HEK293 (cell line): Measurements from ENCODE around the gene DHX16.

Experiments
- BCL11A ChIP-seq: fragments of 450-650 bp; formaldehyde crosslinking; IDR thresholded peaks from 2 replicates; pipeline ENCODE4 v1.5.1; 2016; ENCODE audit warnings: low read depth, missing biosample characterization, missing genetic modification characterization
- BCL6B ChIP-seq: fragments of 450-650 bp; formaldehyde crosslinking; IDR thresholded peaks from 2 replicates; pipeline ENCODE4 v1.5.1; 2017; ENCODE audit warnings: missing biosample characterization, missing genetic modification characterization
- KLF9 ChIP-seq: fragments of 450-650 bp; formaldehyde crosslinking; IDR thresholded peaks from 2 replicates; pipeline ENCODE4 v1.5.1; 2016; ENCODE audit warnings: missing biosample characterization, missing genetic modification characterization, low read depth
- PRDM10 ChIP-seq: fragments of 450-650 bp; formaldehyde crosslinking; IDR thresholded peaks from 2 replicates; pipeline ENCODE4 v1.5.1; 2016; ENCODE audit warnings: missing biosample characterization, missing genetic modification characterization
- SCRT2 ChIP-seq: fragments of 450-650 bp; formaldehyde crosslinking; IDR thresholded peaks from 2 replicates; pipeline ENCODE4 v1.5.1; 2016; ENCODE audit warnings: missing biosample characterization, missing genetic modification characterization
- WT1 ChIP-seq: fragments of 450-650 bp; formaldehyde crosslinking; IDR thresholded peaks from 2 replicates; pipeline ENCODE4 v1.5.1; 2016; ENCODE audit warnings: missing biosample characterization, missing genetic modification characterization
- ZBTB7A ChIP-seq: fragments of 450-650 bp; formaldehyde crosslinking; IDR thresholded peaks from 2 replicates; pipeline ENCODE4 v1.5.1; 2016; ENCODE audit warnings: low read depth, missing biosample characterization, missing genetic modification characterization
- ZEB2 ChIP-seq: fragments of 450-650 bp; formaldehyde crosslinking; IDR thresholded peaks from 2 replicates; pipeline ENCODE4 v1.5.1; 2016; ENCODE audit warnings: missing biosample characterization, missing genetic modification characterization
- ZIC2 ChIP-seq: fragments of 450-650 bp; formaldehyde crosslinking; IDR thresholded peaks from 2 replicates; pipeline ENCODE4 v1.5.1; 2016; ENCODE audit warnings: missing biosample characterization, missing genetic modification characterization
- ZNF155 ChIP-seq: fragments of 450-650 bp; formaldehyde crosslinking; IDR thresholded peaks from 2 replicates; pipeline ENCODE4 v1.5.1; 2016; ENCODE audit warnings: missing biosample characterization, missing genetic modification characterization
- ZNF16 ChIP-seq: fragments of 450-650 bp; formaldehyde crosslinking; IDR thresholded peaks from 2 replicates; pipeline ENCODE4 v1.5.1; 2016; ENCODE audit warnings: low read depth, missing biosample characterization, missing genetic modification characterization
- ZNF202 ChIP-seq: fragments of 450-650 bp; formaldehyde crosslinking; IDR thresholded peaks from 2 replicates; pipeline ENCODE4 v1.5.1; 2016; ENCODE audit warnings: missing biosample characterization, missing genetic modification characterization, borderline replicate concordance
- ZNF211 ChIP-seq: fragments of 450-650 bp; formaldehyde crosslinking; IDR thresholded peaks from 2 replicates; pipeline ENCODE4 v1.5.1; 2016; ENCODE audit warnings: low read depth, missing biosample characterization, missing genetic modification characterization
- ZNF223 ChIP-seq: fragments of 450-650 bp; formaldehyde crosslinking; IDR thresholded peaks from 2 replicates; pipeline ENCODE4 v1.5.1; 2016; ENCODE audit warnings: missing biosample characterization, missing genetic modification characterization
- ZNF266 ChIP-seq: fragments of 450-650 bp; formaldehyde crosslinking; IDR thresholded peaks from 2 replicates; pipeline ENCODE4 v1.5.1; 2016; ENCODE audit warnings: missing biosample characterization, missing genetic modification characterization, low read depth
- ZNF292 ChIP-seq: fragments of 450-650 bp; formaldehyde crosslinking; IDR thresholded peaks from 2 replicates; pipeline ENCODE4 v1.5.1; 2016; ENCODE audit warnings: low read depth, missing biosample characterization, missing genetic modification characterization, borderline replicate concordance
- ZNF324 ChIP-seq: fragments of 450-650 bp; formaldehyde crosslinking; IDR thresholded peaks from 2 replicates; pipeline ENCODE4 v1.5.1; 2016; ENCODE audit warnings: missing biosample characterization, missing genetic modification characterization
- ZNF350 ChIP-seq: fragments of 450-650 bp; formaldehyde crosslinking; IDR thresholded peaks from 2 replicates; pipeline ENCODE4 v1.5.0; 2017; ENCODE audit warnings: missing biosample characterization, mild to moderate bottlenecking, missing genetic modification characterization
- ZNF404 ChIP-seq: fragments of 450-650 bp; formaldehyde crosslinking; IDR thresholded peaks from 2 replicates; pipeline ENCODE4 v1.5.1; 2017; ENCODE audit warnings: missing biosample characterization, missing genetic modification characterization
- ZNF555 ChIP-seq: fragments of 450-650 bp; formaldehyde crosslinking; conservative IDR thresholded peaks from 2 replicates; pipeline ENCODE4 v1.5.1; 2017; ENCODE audit warnings: missing biosample characterization, mild to moderate bottlenecking, missing genetic modification characterization, inconsistent platforms
- ZNF560 ChIP-seq: fragments of 450-650 bp; formaldehyde crosslinking; IDR thresholded peaks from 2 replicates; pipeline ENCODE4 v1.5.1; 2017; ENCODE audit warnings: missing biosample characterization, missing genetic modification characterization, borderline replicate concordance
- ZNF664 ChIP-seq: fragments of 450-650 bp; formaldehyde crosslinking; IDR thresholded peaks from 2 replicates; pipeline ENCODE4 v1.5.1; 2016; ENCODE audit warnings: missing biosample characterization, missing genetic modification characterization
- ZNF704 ChIP-seq: fragments of 450-650 bp; formaldehyde crosslinking; IDR thresholded peaks from 2 replicates; pipeline ENCODE4 v1.5.1; 2016; ENCODE audit warnings: missing biosample characterization, missing genetic modification characterization
- ZNF707 ChIP-seq: fragments of 450-650 bp; formaldehyde crosslinking; IDR thresholded peaks from 2 replicates; pipeline ENCODE4 v1.5.1; 2016; ENCODE audit warnings: missing biosample characterization, missing genetic modification characterization
- ZSCAN30 ChIP-seq: fragments of 450-650 bp; IDR thresholded peaks from 2 replicates; pipeline ENCODE4 v1.5.1; 2018; ENCODE audit warnings: missing biosample characterization, mild to moderate bottlenecking, missing genetic modification characterization, moderate library complexity
- TF ChIP-seq, protein P1 (sequence below): fragments of 450-650 bp; formaldehyde crosslinking; IDR thresholded peaks from 2 replicates; pipeline ENCODE4 v1.5.1; 2017; ENCODE audit warnings: missing biosample characterization, missing genetic modification characterization
- TF ChIP-seq, protein P2 (sequence below): fragments of 450-650 bp; formaldehyde crosslinking; IDR thresholded peaks from 2 replicates; pipeline ENCODE4 v1.5.1; 2016; ENCODE audit warnings: missing biosample characterization, missing genetic modification characterization
- TF ChIP-seq, protein P3 (sequence below): fragments of 450-650 bp; formaldehyde crosslinking; IDR thresholded peaks from 2 replicates; pipeline ENCODE4 v1.5.1; 2016; ENCODE audit warnings: missing biosample characterization, missing genetic modification characterization

DHX16 gene

DNA sequence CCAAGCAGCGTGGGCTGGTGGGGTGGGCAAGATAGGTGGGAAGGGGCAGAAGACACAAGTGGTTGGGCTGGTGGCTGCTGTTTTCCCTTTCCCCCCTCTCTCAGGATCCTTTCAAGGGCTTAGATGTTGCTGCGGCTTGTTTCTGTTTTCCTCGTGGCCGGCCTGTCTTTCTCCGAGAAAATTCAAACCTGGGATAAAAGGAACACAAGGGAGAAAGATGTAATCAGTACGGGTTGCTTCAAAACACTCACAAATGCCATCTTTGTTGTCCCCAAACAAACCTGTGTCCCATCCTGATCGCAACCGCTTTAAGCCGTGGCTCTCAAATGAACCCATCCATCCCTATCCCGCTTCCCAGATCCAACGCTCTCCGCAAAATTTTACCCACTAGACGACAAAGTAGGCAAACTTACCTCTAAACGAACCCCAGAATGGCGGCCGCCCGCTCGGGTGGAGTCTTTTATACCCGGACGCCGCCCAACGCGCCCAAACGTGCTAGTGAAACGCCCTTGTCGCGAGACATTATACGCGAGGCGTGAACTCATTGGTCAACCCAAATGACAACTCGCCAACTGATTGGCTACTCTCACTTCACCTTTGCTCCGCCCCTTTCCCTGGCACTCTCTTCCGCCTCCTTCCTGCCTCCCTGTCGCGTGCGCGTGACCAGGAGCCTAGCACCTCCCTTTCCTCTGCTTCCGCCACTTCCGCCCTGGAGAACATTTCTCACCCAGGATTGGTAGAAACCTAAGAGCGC is 55.8 kb downstream of the DHX16 start, which contains the start of gene PPP1R10 (continued):
- TF ChIP-seq ZNF211 (tag by site-specific recombination) (no peak), ZNF266 (no peak), ZNF704 (tag by site-specific recombination) (no peak), BCL6B (tag by site-specific recombination) (no peak), ZNF292 (tag by site-specific recombination) (no peak), ZEB2 (tag by site-specific recombination) (no peak; the same call in 1 of the 2 replicates), PRDM10 (no peak), ZNF560 (no peak), ZNF16 (tag by site-specific recombination) (no peak), ZNF324 (tag by site-specific recombination) (peak; percentile 91), ZSCAN30 (tag by site-specific recombination) (peak; percentile 70; the same call in 1 of the 2 replicates), ZNF404 (tag by site-specific recombination) (no peak), SCRT2 (tag by site-specific recombination) (peak; percentile 43; the same call in 1 of the 2 replicates), ZNF707 (tag by site-specific recombination) (no peak), WT1 (tag by site-specific recombination) (peak; percentile 92), KLF9 (tag by site-specific recombination) (peak; percentile 73), ZNF555 (tag by site-specific recombination) (no peak), ZBTB7A (tag by site-specific recombination) (no peak), BCL11A (tag by site-specific recombination) (no peak), ZIC2 (tag by site-specific recombination) (0 out of 2 replicates have a peak, but pooled peaks have one; percentile 22), ZNF223 (no peak), ZNF664 (tag by site-specific recombination) (no peak), ZNF350 (tag by site-specific recombination) (no peak), ZNF155 (no peak), ZNF202 (tag by site-specific recombination) (no peak)
- TF ChIP-seq, protein P1, sequence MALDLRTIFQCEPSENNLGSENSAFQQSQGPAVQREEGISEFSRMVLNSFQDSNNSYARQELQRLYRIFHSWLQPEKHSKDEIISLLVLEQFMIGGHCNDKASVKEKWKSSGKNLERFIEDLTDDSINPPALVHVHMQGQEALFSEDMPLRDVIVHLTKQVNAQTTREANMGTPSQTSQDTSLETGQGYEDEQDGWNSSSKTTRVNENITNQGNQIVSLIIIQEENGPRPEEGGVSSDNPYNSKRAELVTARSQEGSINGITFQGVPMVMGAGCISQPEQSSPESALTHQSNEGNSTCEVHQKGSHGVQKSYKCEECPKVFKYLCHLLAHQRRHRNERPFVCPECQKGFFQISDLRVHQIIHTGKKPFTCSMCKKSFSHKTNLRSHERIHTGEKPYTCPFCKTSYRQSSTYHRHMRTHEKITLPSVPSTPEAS (tag by site-specific recombination) = no peak
- TF ChIP-seq, protein P2, sequence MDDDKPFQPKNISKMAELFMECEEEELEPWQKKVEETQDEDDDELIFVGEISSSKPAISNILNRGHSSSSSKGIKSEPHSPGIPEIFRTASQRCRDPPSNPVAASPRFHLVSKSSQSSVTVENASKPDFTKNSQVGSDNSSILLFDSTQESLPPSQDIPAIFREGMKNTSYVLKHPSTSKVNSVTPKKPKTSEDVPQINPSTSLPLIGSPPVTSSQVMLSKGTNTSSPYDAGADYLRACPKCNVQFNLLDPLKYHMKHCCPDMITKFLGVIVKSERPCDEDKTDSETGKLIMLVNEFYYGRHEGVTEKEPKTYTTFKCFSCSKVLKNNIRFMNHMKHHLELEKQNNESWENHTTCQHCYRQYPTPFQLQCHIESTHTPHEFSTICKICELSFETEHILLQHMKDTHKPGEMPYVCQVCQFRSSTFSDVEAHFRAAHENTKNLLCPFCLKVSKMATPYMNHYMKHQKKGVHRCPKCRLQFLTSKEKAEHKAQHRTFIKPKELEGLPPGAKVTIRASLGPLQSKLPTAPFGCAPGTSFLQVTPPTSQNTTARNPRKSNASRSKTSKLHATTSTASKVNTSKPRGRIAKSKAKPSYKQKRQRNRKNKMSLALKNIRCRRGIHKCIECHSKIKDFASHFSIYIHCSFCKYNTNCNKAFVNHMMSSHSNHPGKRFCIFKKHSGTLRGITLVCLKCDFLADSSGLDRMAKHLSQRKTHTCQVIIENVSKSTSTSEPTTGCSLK = no peak
- TF ChIP-seq, protein P3, sequence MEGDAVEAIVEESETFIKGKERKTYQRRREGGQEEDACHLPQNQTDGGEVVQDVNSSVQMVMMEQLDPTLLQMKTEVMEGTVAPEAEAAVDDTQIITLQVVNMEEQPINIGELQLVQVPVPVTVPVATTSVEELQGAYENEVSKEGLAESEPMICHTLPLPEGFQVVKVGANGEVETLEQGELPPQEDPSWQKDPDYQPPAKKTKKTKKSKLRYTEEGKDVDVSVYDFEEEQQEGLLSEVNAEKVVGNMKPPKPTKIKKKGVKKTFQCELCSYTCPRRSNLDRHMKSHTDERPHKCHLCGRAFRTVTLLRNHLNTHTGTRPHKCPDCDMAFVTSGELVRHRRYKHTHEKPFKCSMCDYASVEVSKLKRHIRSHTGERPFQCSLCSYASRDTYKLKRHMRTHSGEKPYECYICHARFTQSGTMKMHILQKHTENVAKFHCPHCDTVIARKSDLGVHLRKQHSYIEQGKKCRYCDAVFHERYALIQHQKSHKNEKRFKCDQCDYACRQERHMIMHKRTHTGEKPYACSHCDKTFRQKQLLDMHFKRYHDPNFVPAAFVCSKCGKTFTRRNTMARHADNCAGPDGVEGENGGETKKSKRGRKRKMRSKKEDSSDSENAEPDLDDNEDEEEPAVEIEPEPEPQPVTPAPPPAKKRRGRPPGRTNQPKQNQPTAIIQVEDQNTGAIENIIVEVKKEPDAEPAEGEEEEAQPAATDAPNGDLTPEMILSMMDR (tag by site-specific recombination) = 0 out of 2 replicates have a peak, but pooled peaks have one; percentile 17
